Chondrocyte (in vitro differentiated cells): Measurements from ENCODE around the gene NECTIN1. TPM values are rescaled to one million over a fixed set of nuclear protein-coding genes. Genes with fewer than 3 reads are reported as not detected.

Experiments used
- DNase-seq: peaks from one replicate; pipeline ENCODE4 v3.0.0; 2021; ENCODE audit warnings: mixed read lengths, low spot score
- H3K27ac Mint-ChIP-seq: one replicate; pipeline ENCODE4 v1.8.0; 2021; ENCODE audit warnings: mild to moderate bottlenecking, moderate library complexity, mixed read lengths; ENCODE audit not compliant: unreplicated experiment
- H3K27me3 Mint-ChIP-seq: 2 replicates; pipeline ENCODE4 v1.8.0; 2021; ENCODE audit warnings: low read depth, mixed read lengths
- H3K36me3 Mint-ChIP-seq: 2 replicates; pipeline ENCODE4 v1.8.0; 2021; ENCODE audit warnings: low read depth, mixed read lengths
- H3K4me1 Mint-ChIP-seq: 2 replicates; pipeline ENCODE4 v1.8.0; 2021; ENCODE audit warnings: low read depth, mild to moderate bottlenecking, mixed read lengths
- H3K4me3 Mint-ChIP-seq: one replicate; pipeline ENCODE4 v1.8.0; 2021; ENCODE audit warnings: mild to moderate bottlenecking, moderate library complexity, mixed read lengths; ENCODE audit not compliant: unreplicated experiment
- H3K9me3 Mint-ChIP-seq: 2 replicates; pipeline ENCODE4 v1.8.0; 2021; ENCODE audit warnings: low read depth, mixed read lengths
- CTCF ChIP-seq: fragments of 200-600 bp; sonication (generic); IDR thresholded peaks from 2 replicates; pipeline ENCODE4 v1.5.0; 2021; ENCODE audit warnings: antibody characterized with exemption, mild to moderate bottlenecking, moderate library complexity
- total RNA-seq: library from RNA; stranded (reverse); gene quantifications from 3 replicates; pipeline ENCODE4 v1.2.1, GENCODE V29; 2021

Gene NECTIN1
- total RNA-seq, 1 donor from 2014 or later, result 9.1 TPM

- DNase-seq, result no peak
- Mint-ChIP-seq H3K9me3 (no peaks in the 10 kb centered on the region), H3K27me3 (peaks cover 3% of the 10 kb centered on the region), H3K27ac (no peak overlapping the region), H3K36me3 (no peaks in the 10 kb centered on the region), H3K4me3 (no peak overlapping the region), H3K4me1 (peaks cover 3% of the 10 kb centered on the region)
- TF ChIP-seq CTCF, result no peak
These were observed 64.1 kb downstream of the NECTIN1 start for GRCh38 chr11:119664701-119665420.

DNA sequence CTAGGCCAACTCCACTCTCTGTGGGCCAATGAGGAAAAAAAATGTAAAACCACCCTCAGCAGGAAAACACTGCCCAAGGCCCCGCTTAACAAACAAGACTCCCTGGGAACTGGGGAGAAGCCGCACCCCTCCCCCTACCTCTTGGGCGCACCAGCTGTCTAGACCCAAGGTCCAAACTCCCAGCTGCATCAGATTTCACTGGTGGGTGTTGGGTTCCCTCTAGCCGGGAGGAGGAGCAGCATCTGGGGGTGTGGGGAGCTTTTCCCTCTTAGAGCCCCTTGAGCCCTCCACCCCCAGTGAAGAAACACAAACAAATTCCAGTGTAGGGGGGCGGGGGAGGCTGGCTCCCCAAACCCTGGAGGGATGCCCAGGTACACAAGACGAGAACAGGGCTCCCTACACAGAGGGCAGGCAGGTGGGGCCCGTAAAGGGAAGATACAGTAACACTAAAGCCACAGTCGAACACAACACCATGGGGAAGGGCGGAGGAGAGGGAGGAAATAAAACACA, 64.9 kb downstream of the NECTIN1 start:
- Mint-ChIP-seq H3K36me3 (no peaks in the 10 kb centered on the region), H3K4me3 (no peak overlapping the region), H3K4me1 (peaks cover 3% of the 10 kb centered on the region), H3K27me3 (peaks cover 3% of the 10 kb centered on the region), H3K27ac (no peak overlapping the region), H3K9me3 (no peaks in the 10 kb centered on the region)
- no peak for DNase-seq
- no peak for TF ChIP-seq CTCF

DNA sequence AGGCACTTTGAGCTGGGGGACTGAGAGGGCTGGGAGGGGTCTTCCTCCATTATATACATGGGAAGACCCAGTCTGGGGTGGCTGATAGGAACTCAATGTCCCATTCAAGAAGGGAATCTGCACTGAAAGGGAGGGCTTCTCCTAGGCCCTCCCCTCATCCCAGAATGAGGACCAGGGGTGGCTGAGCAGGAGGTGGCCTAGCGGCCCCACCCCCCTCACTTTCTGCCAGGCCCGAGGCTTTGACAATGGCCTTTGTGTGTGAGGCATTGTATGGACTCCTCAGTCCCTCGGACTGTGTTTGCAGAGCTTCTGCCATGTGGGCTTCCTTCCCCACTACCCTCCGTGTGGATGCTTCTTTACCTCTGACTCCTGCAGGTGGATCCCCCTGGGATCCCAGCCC, 65.7 kb downstream of the NECTIN1 start:
- no peak for TF ChIP-seq CTCF
- Mint-ChIP-seq H3K27me3 (peaks cover 3% of the 10 kb centered on the region), H3K4me1 (peaks cover 3% of the 10 kb centered on the region), H3K27ac (no peak overlapping the region), H3K36me3 (no peaks in the 10 kb centered on the region), H3K9me3 (no peaks in the 10 kb centered on the region), H3K4me3 (no peak overlapping the region)
- DNase-seq, result no peak

- DNase-seq, result no peak
- H3K27me3 Mint-ChIP-seq, result peaks cover under 1% of the 10 kb centered on the region
- no peak overlapping the region for H3K27ac Mint-ChIP-seq
- no peak for TF ChIP-seq CTCF
- no peaks in the 10 kb centered on the region for H3K9me3 Mint-ChIP-seq
- H3K4me1 Mint-ChIP-seq, result peaks cover 3% of the 10 kb centered on the region
- no peaks in the 10 kb centered on the region for H3K36me3 Mint-ChIP-seq
- H3K4me3 Mint-ChIP-seq, result no peak overlapping the region
These were observed 67.8 kb downstream of the NECTIN1 start for GRCh38 chr11:119661226-119661625.

DNA sequence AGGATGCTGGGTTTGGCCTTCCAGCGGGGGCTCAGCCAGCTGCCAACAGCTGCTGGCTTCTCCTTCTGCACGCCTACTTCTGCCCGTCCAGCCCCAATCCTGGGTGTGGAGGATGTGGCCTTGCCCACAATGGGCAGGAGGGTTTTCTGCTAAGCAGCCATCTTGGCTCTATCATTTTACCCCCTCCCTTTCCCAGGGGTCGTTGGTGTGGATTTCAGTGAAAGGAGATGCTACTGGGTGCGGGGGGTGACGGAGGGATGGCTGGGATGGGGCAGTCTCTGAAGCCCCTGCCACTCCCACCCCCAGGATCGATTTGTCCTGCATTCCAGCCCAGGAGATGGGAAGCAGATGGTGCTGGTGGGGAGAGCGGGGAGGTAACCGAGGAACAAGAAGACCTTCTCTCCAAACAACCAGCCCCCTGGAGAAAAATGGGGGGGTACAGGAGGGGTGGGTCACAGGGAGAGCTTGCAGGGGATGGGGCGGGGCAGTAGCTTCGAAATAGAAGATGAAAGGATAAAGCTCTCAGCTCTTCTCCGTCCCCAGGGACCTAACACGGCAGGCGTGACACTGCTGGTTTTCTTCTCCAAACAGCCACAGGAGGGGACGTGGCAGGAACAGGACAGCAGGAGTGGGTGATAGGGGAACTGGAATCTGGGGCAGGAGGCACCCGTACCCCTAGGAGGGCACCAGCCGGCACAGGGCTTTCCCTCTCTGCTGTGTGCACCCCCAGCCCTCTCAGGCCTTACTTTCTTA, 68.9 kb downstream of the NECTIN1 start:
- Mint-ChIP-seq H3K36me3 (no peaks in the 10 kb centered on the region), H3K27ac (no peak overlapping the region), H3K4me3 (no peak overlapping the region), H3K9me3 (no peaks in the 10 kb centered on the region), H3K27me3 (peaks cover 3% of the 10 kb centered on the region), H3K4me1 (peaks cover 3% of the 10 kb centered on the region)
- TF ChIP-seq CTCF, result no peak
- no peak for DNase-seq
